KMS-11 (cell line): ENCODE data around the gene PMVK.

ENCODE experiments used
- H2AFZ ChIP-seq: fragments of 200-600 bp; sonication (generic); 2 replicates; pipeline ENCODE4 v1.6.1; 2016; ENCODE audit warnings: antibody characterized with exemption, mixed run types, low read depth
- H3K27ac ChIP-seq: fragments of 200-600 bp; sonication (generic); 2 replicates; pipeline ENCODE4 v1.6.1; 2016; ENCODE audit warnings: mild to moderate bottlenecking, mixed run types
- H3K27me3 ChIP-seq: fragments of 200-600 bp; sonication (generic); 2 replicates; pipeline ENCODE4 v1.6.1; 2017; ENCODE audit warnings: mild to moderate bottlenecking, low read depth, mixed run types, moderate library complexity; ENCODE audit not compliant: insufficient read depth
- H3K36me3 ChIP-seq: fragments of 200-600 bp; sonication (generic); 2 replicates; pipeline ENCODE4 v1.6.1; 2017; ENCODE audit warnings: mild to moderate bottlenecking, mixed run types; ENCODE audit not compliant: insufficient read depth
- H3K4me1 ChIP-seq: fragments of 200-600 bp; sonication (generic); 2 replicates; pipeline ENCODE4 v1.6.1; 2016; ENCODE audit warnings: mild to moderate bottlenecking, low read depth, mixed run types; ENCODE audit not compliant: poor library complexity, severe bottlenecking
- H3K4me2 ChIP-seq: fragments of 200-600 bp; sonication (generic); 2 replicates; pipeline ENCODE4 v1.7.0; 2016; ENCODE audit warnings: mild to moderate bottlenecking, mixed run types
- H3K4me3 ChIP-seq: fragments of 200-600 bp; sonication (generic); IDR thresholded peaks from 2 replicates; pipeline ENCODE4 v1.6.1; 2017; ENCODE audit warnings: low read depth, low read length, mixed read lengths; ENCODE audit not compliant: insufficient read depth
- H3K79me2 ChIP-seq: fragments of 200-600 bp; sonication (generic); 2 replicates; pipeline ENCODE4 v1.6.1; 2016; ENCODE audit warnings: low read depth, mixed run types; ENCODE audit not compliant: insufficient read depth
- H3K9ac ChIP-seq: fragments of 200-600 bp; sonication (generic); 2 replicates; pipeline ENCODE4 v1.6.1; 2016; ENCODE audit warnings: mild to moderate bottlenecking, mixed run types
- H4K20me1 ChIP-seq: fragments of 200-600 bp; sonication (generic); 2 replicates; pipeline ENCODE4 v1.6.1; 2016; ENCODE audit warnings: mild to moderate bottlenecking, mixed run types; ENCODE audit not compliant: insufficient read depth
- CTCF ChIP-seq: fragments of 200-600 bp; sonication (generic); conservative IDR thresholded peaks from 2 replicates; pipeline ENCODE4 v1.6.1; 2017; ENCODE audit warnings: low read depth, mild to moderate bottlenecking, antibody characterized with exemption, low read length, moderate library complexity, mixed read lengths

The PMVK gene

GRCh38 chr1:154943649-154944400 is 7.3 kb upstream of the PMVK start:
- Histone ChIP-seq H3K4me2 (peak overlapping the region; percentile 76), H2AFZ (peak overlapping the region; percentile 4; the same call in 1 of the 2 replicates), H3K4me3 (peak overlapping the region; percentile 13), H3K4me1 (peaks cover 95% of the 10 kb centered on the region), H3K27me3 (no peaks in the 10 kb centered on the region), H4K20me1 (no peaks in the 10 kb centered on the region), H3K36me3 (no peaks in the 10 kb centered on the region), H3K9ac (peak overlapping the region; percentile 52; the same call in 1 of the 2 replicates), H3K79me2 (no peaks in the 10 kb centered on the region), H3K27ac (peak overlapping the region; percentile 84)
- TF ChIP-seq CTCF: peak; percentile 100

- no peaks in the 10 kb centered on the region for H3K36me3 ChIP-seq
- H3K27ac ChIP-seq: peak overlapping the region; percentile 84
- H3K79me2 ChIP-seq: no peaks in the 10 kb centered on the region
- H3K4me2 ChIP-seq: peak overlapping the region; percentile 76
- peaks cover 93% of the 10 kb centered on the region for H3K4me1 ChIP-seq
- H3K4me3 ChIP-seq: no peak overlapping the region
- no peak overlapping the region for H2AFZ ChIP-seq
- H3K27me3 ChIP-seq: no peaks in the 10 kb centered on the region
- peak overlapping the region; percentile 52 for H3K9ac ChIP-seq
- H4K20me1 ChIP-seq: no peaks in the 10 kb centered on the region
- TF ChIP-seq CTCF: no peak
These were observed 5.0 kb upstream of the PMVK start for GRCh38 chr1:154941333-154942013.

- H3K4me2 ChIP-seq: peak overlapping the region; percentile 76; the same call in 1 of the 2 replicates
- no peaks in the 10 kb centered on the region for H4K20me1 ChIP-seq
- peaks cover 87% of the 10 kb centered on the region for H3K4me1 ChIP-seq
- H3K27me3 ChIP-seq: no peaks in the 10 kb centered on the region
- no peak overlapping the region; the same call in 1 of the 2 replicates for H3K9ac ChIP-seq
- H3K36me3 ChIP-seq: no peaks in the 10 kb centered on the region
- H3K27ac ChIP-seq: peak overlapping the region; percentile 84
- no peak for TF ChIP-seq CTCF
- peaks cover 5% of the 10 kb centered on the region for H3K79me2 ChIP-seq
- no peak overlapping the region; the same call in 1 of the 2 replicates for H2AFZ ChIP-seq
- H3K4me3 ChIP-seq: no peak overlapping the region
These were observed 4.2 kb upstream of the PMVK start for GRCh38 chr1:154940651-154941194.

- Histone ChIP-seq H3K79me2 (peaks cover 10% of the 10 kb centered on the region), H2AFZ (no peak overlapping the region; the same call in 1 of the 2 replicates), H3K27ac (peak overlapping the region; percentile 84; the same call in 1 of the 2 replicates), H3K4me2 (peak overlapping the region; percentile 76; the same call in 1 of the 2 replicates), H3K4me3 (no peak overlapping the region), H3K36me3 (no peaks in the 10 kb centered on the region), H4K20me1 (no peaks in the 10 kb centered on the region), H3K4me1 (peaks cover 87% of the 10 kb centered on the region), H3K27me3 (no peaks in the 10 kb centered on the region), H3K9ac (no peak overlapping the region; the same call in 1 of the 2 replicates)
- no peak for TF ChIP-seq CTCF
These were observed 3.7 kb upstream of the PMVK start for GRCh38 chr1:154940213-154940560.
